WERI-Rb-1 (cell line): ENCODE results near the gene ABHD1.

Experiments
- DNase-seq: peaks from one replicate; pipeline ENCODE4 v3.0.0-alpha.2; 2020
- H3K27ac ChIP-seq: fragments of 250-450 bp; sonication (Bioruptor Pico); 2 replicates; pipeline ENCODE4 v1.5.1; 2020; ENCODE audit warnings: mild to moderate bottlenecking, moderate library complexity
- H3K27me3 ChIP-seq: fragments of 250-450 bp; sonication (Bioruptor Pico); 2 replicates; pipeline ENCODE4 v1.5.1; 2021; ENCODE audit warnings: mild to moderate bottlenecking, low read depth, moderate library complexity; ENCODE audit not compliant: insufficient read depth, severe bottlenecking
- H3K36me3 ChIP-seq: fragments of 250-450 bp; sonication (Bioruptor Pico); 2 replicates; pipeline ENCODE4 v1.5.1; 2020; ENCODE audit warnings: mild to moderate bottlenecking, moderate library complexity
- H3K4me3 ChIP-seq: 2 replicates; pipeline ENCODE4 v1.5.1; 2011; ENCODE audit warnings: low read depth, mild to moderate bottlenecking, control low read depth, low read length
- H3K9me3 ChIP-seq: fragments of 250-450 bp; sonication (Bioruptor Pico); 2 replicates; pipeline ENCODE4 v1.5.1; 2021; ENCODE audit warnings: mild to moderate bottlenecking, moderate library complexity; ENCODE audit not compliant: severe bottlenecking
- CTCF ChIP-seq: IDR thresholded peaks from 2 replicates; pipeline ENCODE4 v1.5.1; 2011; ENCODE audit warnings: low read depth, mild to moderate bottlenecking, control low read depth, inconsistent platforms, low read length

The ABHD1 gene

DNA sequence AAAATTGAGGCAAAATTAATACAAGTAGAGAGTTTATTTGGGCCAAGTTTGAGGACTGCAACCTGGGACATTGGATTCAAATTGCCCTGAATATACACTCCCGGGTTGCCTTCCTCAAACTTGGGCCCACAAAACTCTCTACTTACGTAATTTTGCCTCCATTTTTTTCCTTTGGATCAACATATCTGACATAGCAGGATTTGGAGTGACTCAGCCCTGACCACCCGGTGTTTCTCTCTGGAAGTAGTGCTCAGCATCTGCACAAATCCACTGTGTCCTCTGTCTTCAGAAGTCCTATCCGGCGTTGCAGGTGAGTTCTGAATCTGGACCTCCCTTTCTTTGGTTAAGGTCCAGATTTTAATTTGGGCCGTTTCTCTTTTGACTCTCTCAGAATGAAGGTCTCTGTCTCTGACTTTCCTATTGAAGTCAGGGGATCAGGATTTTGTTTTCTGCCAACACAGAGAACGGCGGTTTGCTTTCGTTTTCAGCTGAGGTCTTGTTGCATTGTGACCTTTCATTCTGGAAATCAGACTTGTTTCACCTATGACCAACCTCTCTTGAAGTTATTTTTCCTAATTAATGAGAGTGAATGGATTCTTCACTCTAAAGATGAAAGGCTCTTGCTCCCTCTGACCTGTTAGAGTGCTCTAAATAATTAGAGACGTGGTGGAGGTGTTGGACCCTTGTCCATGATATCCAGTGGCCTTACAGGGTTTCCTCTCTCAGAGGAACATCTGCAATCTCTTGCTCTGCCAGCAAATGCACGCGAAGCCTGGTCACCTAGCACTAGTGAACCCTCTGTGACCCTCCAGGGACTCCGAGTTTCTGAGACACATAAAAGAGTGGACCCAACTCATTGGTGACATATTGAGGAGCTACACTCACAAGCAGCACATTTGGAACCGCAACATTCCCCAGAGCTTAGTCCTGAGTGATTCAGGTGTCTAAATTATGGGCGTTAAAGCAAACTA, 38.8 kb downstream of the ABHD1 start:
- no peak overlapping the region for H3K27ac ChIP-seq

DNA sequence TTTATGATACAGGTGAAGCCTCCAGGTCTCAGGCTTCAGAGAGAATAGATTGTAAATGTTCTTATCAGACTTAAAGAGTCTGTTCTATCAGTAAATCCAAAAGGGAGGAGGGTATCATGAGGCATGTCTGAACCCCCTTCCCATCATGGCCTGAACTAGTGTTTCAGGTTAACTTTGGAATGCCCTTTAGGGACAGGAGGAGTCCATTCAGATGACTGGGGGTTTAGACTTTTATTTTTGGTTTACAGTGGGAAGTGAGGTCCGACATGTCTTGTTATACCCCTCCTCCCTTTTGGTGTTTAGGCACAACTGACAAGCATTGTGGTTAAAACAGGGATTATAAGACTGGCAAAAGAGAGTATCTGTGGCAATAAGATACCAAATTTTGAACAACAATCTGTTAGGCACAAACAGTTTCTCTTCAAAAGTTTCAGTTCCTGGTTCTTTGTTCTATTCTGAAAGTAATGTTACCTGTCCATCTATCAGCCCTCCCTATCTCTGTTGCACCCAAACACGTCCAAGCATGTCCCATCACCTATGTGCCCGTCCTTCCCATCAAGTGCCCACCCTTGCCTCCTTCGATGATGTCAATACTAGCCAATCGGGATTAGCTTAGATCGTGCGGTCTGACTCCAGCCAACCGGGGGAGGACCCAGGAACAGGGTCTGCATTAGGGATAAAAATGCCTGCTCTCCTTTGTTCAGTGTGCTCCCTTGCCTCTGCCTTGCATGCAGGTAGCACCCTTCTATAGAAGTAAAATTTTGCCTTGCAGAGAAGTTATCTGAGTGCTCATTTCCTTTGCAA, 41.5 kb downstream of the ABHD1 start:
- Histone ChIP-seq H3K9me3 (peaks cover 3% of the 10 kb centered on the region), H3K4me3 (no peak overlapping the region), H3K27ac (no peak overlapping the region), H3K27me3 (no peaks in the 10 kb centered on the region), H3K36me3 (no peaks in the 10 kb centered on the region)
- no peak for TF ChIP-seq CTCF
- no peak for DNase-seq

More for the DNA sequence above, 38.8 kb downstream of the ABHD1 start:
- H3K9me3 ChIP-seq, result peaks cover 3% of the 10 kb centered on the region
- no peak overlapping the region for H3K4me3 ChIP-seq
- H3K36me3 ChIP-seq, result no peaks in the 10 kb centered on the region
- DNase-seq, result no peak
- no peak for TF ChIP-seq CTCF
- no peaks in the 10 kb centered on the region for H3K27me3 ChIP-seq

- Histone ChIP-seq H3K27me3 (no peaks in the 10 kb centered on the region), H3K4me3 (no peak overlapping the region)
These were observed 47.1 kb downstream of the ABHD1 start for GRCh38 chr2:27170581-27171337.

DNA sequence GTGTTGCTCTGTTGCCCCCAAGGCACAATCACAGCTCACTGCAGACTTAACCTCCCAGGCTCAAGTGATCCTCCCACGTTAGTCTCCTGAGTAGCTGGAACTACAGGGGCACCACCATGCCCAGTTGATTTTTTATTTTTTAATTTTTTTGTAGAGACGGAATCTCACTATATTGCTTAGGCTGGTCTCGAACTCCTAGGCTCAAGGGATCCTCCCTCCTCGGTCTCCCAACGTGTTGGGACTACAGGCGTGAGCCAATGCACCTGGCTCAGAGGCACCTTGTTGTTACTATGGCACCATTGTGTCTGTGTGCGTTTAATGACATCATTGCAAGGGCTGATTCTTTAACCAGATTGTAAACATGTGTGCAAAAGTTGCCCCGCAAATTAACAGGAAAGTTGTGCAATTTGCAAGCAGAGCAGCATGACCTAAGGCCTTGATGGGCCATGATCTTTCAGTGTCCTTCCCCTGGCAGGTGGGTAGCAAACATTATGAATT, 47.8 kb downstream of the ABHD1 start:
- no peak for DNase-seq
- Histone ChIP-seq H3K36me3 (no peaks in the 10 kb centered on the region), H3K4me3 (no peak overlapping the region), H3K27me3 (no peaks in the 10 kb centered on the region), H3K9me3 (no peaks in the 10 kb centered on the region), H3K27ac (no peak overlapping the region)
- TF ChIP-seq CTCF, result no peak

More at GRCh38 chr2:27170581-27171337, 47.1 kb downstream of the ABHD1 start:
- no peak for TF ChIP-seq CTCF
- H3K36me3 ChIP-seq, result no peaks in the 10 kb centered on the region
- no peaks in the 10 kb centered on the region for H3K9me3 ChIP-seq
- no peak for DNase-seq
- no peak overlapping the region for H3K27ac ChIP-seq

GRCh38 chr2:27174638-27175037, 51.0 kb downstream of the ABHD1 start:
- no peaks in the 10 kb centered on the region for H3K9me3 ChIP-seq
- DNase-seq, result peak; percentile 64
- H3K4me3 ChIP-seq, result peak overlapping the region; percentile 13
- no peaks in the 10 kb centered on the region for H3K27me3 ChIP-seq
- H3K27ac ChIP-seq, result peak overlapping the region; percentile 16; the same call in 1 of the 2 replicates
- H3K36me3 ChIP-seq, result no peaks in the 10 kb centered on the region
- peak; percentile 37; the same call in 1 of the 2 replicates for TF ChIP-seq CTCF
